Tibial artery (tissue), 4 donors: ENCODE data around the gene ITPR1.

Experiments
- DNase-seq, 2 donors: peaks; one replicate each; pipeline ENCODE4 v3.0.0-alpha.2; 2019
- H3K27ac ChIP-seq, 2 donors: fragments of 200-600 bp; sonication (generic) in 1 of 2; 1 replicate in 1 of 2; 2 replicates in 1 of 2; pipeline ENCODE4 v1.5.1; 2018 to 2019; ENCODE audit warnings: mild to moderate bottlenecking in 1 of 2
- H3K27me3 ChIP-seq, 2 donors: fragments of 200-600 bp; sonication (generic) in 1 of 2; one replicate each; pipeline versions ENCODE4 v1.5.1 to v1.6.0; 2016 to 2019
- H3K36me3 ChIP-seq, 3 donors: fragments of 200-600 bp; sonication (generic) in 2 of 3; one replicate each; pipeline ENCODE4 v1.5.1; 2016 to 2019; ENCODE audit warnings: mild to moderate bottlenecking in 2 of 3
- H3K4me1 ChIP-seq, 4 donors: fragments of 200-600 bp; sonication (generic) in 2 of 4; 1 replicate in 3 of 4; 2 replicates in 1 of 4; pipeline ENCODE4 v1.5.1; 2016 to 2019
- H3K4me3 ChIP-seq, 2 donors: fragments of 200-600 bp; sonication (generic) in 1 of 2; 1 replicate in 1 of 2; 2 replicates in 1 of 2; pipeline ENCODE4 v1.5.1; 2018 to 2019; ENCODE audit warnings: mild to moderate bottlenecking in 2 of 2
- H3K9me3 ChIP-seq, 3 donors: fragments of 200-600 bp; sonication (generic) in 1 of 3; one replicate each; pipeline ENCODE4 v1.5.1; 2016 to 2019
- CTCF ChIP-seq, 2 experiments: fragments of 200-600 bp in 1 of 2; fragments of 450-650 bp in 1 of 2; IDR thresholded peaks; one replicate each; pipeline ENCODE4 v1.5.1; 2017 to 2019; ENCODE audit warnings: antibody characterized with exemption in 2 of 2, mild to moderate bottlenecking in 1 of 2, moderate library complexity in 1 of 2
- intact Hi-C: fragments of 100-400 bp; cut with DNase I; formaldehyde crosslinking; loops from one replicate; pipeline ENCODE4 v1.15.0; 2023; ENCODE audit warnings: low total_unique reads

Gene ITPR1

DNA sequence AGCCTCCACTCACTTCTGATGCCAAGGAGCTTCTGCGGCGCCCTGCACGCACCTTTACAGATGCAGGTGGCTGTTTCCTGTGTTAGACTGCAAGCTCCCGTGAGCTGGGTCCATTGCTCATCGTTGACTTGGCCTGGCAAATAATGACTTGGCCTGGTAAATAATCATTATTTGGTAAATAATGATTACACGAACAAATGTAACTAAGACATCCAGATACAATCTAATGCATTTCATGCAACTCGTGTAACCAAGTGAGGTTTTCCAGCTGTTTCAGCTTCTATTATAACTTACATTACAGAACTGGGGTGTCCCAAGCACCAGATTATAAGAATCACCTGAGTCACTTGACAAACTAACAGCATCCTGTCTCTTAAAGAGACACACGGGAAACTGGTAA, 394.0 kb downstream of the ITPR1 start:
- no peaks in the 10 kb centered on the region for H3K4me1 ChIP-seq
- no peak overlapping the region for H3K4me3 ChIP-seq
- intact Hi-C loops = no loop called here
- H3K27me3 ChIP-seq = no peaks in the 10 kb centered on the region
- H3K36me3 ChIP-seq = no peaks in the 10 kb centered on the region
- H3K27ac ChIP-seq = no peak overlapping the region
- no peak for TF ChIP-seq CTCF (IDR thresholded peaks at IDR 0.05)
- H3K9me3 ChIP-seq = no peaks in the 10 kb centered on the region
- DNase-seq = no peak

DNA sequence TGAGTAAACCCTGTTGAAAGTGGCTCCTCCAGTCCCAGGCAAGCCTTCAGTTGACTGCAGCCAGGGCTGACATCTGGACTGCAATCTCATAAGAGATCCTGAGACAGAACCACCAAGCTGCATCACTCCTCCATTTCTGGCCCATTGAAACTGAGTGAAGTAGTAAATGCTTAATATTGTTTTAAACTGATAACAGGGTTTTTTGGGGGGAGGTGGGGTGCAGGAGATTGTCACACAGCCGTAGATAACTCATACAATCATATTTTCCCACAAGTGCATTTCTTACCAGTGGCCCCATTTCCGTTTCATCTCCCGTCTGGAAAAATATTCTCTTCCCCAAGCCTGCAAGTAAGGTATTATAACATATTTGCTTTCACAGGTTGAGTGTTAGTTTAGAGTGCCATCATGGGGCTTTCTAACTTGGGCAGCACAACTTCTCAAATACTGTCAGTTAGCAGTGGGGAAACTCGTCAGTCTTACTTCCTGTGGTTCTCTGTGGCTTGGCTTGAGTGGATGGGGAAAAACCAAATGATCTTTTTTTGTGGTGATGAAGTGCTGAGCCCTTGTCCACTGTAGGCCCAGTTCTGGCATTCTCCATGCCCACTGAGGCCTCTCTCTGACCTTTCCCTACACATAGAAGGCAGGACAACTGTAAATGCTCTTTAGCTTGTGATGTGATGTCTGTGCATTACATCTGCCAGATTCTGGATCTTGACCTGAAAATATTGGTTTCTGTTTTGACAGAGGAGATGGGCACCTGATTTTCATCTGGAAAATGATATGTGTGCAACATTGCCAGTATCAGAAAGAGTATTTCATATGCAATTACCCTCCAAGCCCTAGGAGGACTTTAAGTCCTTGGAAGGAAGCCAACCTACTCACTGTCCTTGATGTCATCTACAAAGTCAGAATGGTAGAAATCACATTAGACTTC, 396.0 kb downstream of the ITPR1 start:
- H3K27me3 ChIP-seq = no peaks in the 10 kb centered on the region
- DNase-seq = no peak
- intact Hi-C loops = no loop called here
- no peak for TF ChIP-seq CTCF (IDR thresholded peaks at IDR 0.05)
- H3K36me3 ChIP-seq = no peaks in the 10 kb centered on the region
- no peaks in the 10 kb centered on the region for H3K9me3 ChIP-seq
- H3K27ac ChIP-seq = no peak overlapping the region
- H3K4me1 ChIP-seq = no peaks in the 10 kb centered on the region
- no peak overlapping the region for H3K4me3 ChIP-seq

DNA sequence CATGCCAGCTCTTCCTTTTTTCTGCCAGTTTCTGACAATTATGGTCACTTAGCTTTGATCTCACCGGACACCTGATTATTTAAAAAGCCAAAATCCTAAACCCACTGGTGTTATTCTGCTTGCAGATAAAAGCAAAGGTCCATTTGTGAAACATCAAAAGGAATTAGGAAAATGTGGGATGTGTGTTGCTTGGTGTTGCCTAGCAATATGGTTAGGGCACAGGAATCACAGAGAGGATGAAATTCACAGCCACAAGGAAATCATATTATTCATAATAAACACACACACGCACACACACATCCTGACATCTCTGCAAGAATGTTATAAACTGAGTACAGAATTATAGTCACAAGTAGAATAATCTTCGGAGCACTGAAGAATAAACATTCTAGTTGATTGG, 396.7 kb downstream of the ITPR1 start:
- Histone ChIP-seq H3K27ac (no peak overlapping the region), H3K27me3 (no peaks in the 10 kb centered on the region), H3K4me3 (no peak overlapping the region), H3K9me3 (no peaks in the 10 kb centered on the region), H3K36me3 (no peaks in the 10 kb centered on the region), H3K4me1 (no peaks in the 10 kb centered on the region)
- no peak for TF ChIP-seq CTCF (IDR thresholded peaks at IDR 0.05)
- intact Hi-C loops = loop anchor here (10.0 kb wide), 1 partner anchor 85 kb away; the partner anchor contains the start of gene BHLHE40
- no peak for DNase-seq

DNA sequence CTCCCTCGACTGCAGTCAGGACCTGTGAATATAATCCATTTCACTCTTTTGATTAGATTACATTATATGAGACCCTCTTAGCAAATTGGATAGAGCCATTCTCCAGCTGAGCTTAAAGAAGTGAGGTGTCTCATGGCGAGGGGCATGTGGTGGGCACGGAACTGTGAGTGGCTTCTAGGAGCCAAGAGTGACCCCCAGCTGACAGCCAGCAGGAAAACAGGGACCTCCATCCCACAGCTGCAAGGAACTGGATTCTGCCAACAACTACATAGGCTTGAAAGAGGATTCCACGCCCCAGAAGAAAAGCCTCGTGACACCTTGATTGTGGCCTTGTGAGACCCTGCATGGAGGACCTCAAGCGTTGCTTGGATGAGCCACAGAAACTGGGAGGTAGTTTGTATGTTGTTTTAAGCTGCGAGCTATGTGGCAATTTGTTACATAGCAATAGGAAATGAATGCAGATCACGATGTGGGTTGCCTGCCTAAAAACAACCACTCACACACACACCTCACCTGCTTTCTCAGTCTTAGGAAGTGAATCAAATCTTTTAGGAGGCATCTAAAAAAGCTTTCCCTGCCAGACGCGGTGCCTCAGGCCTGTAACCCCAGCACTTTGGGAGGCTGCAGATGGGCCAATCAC, 401.9 kb downstream of the ITPR1 start:
- TF ChIP-seq CTCF (IDR thresholded peaks at IDR 0.05) = no peak
- intact Hi-C loops = loop anchor here (10.0 kb wide), 1 partner anchor 80 kb away; the partner anchor contains the start of gene BHLHE40

GRCh38 chr3:4895838-4896237, 402.7 kb downstream of the ITPR1 start:
- DNase-seq = peak in 1 of 2 donors; percentile 28
- H3K9me3 ChIP-seq = no peaks in the 10 kb centered on the region
- no peak overlapping the region for H3K4me3 ChIP-seq
- H3K4me1 ChIP-seq = peaks cover 0 to 34% (median 24%) of the 10 kb centered on the region in 4 donors
- no peaks in the 10 kb centered on the region for H3K27me3 ChIP-seq
- no peak overlapping the region for H3K27ac ChIP-seq
- no peaks in the 10 kb centered on the region for H3K36me3 ChIP-seq
- TF ChIP-seq CTCF (IDR thresholded peaks at IDR 0.05) = no peak
- intact Hi-C loops = loop anchor here (10.0 kb wide), 1 partner anchor 79 kb away; the partner anchor contains the start of gene BHLHE40

More for the DNA sequence above, 401.9 kb downstream of the ITPR1 start:
- Histone ChIP-seq H3K36me3 (no peaks in the 10 kb centered on the region), H3K27ac (no peak overlapping the region), H3K4me3 (no peak overlapping the region), H3K4me1 (peaks cover 0 to 28% (median 24%) of the 10 kb centered on the region in 4 donors), H3K9me3 (no peaks in the 10 kb centered on the region), H3K27me3 (no peaks in the 10 kb centered on the region)
- DNase-seq = no peak
